GM12874 (cell line): ENCODE data around the gene GJA5.

ENCODE experiments used
- CTCF ChIP-seq: IDR thresholded peaks from 2 replicates; pipeline ENCODE4 v1.5.1; 2011; ENCODE audit warnings: low read depth, mild to moderate bottlenecking, control low read depth, low read length, moderate library complexity; ENCODE audit not compliant: insufficient read depth

GJA5 gene

GRCh38 chr1:147717706-147718097 is 42.7 kb downstream of the GJA5 start:
- no peak for TF ChIP-seq CTCF

GRCh38 chr1:147717051-147717705 is 43.2 kb downstream of the GJA5 start:
- TF ChIP-seq CTCF: no peak

- no peak for TF ChIP-seq CTCF
These were observed 47.8 kb downstream of the GJA5 start for GRCh38 chr1:147712605-147713004.
